Measurements from ENCODE around the gene ADIPOR2.

Gene ADIPOR2

DNA sequence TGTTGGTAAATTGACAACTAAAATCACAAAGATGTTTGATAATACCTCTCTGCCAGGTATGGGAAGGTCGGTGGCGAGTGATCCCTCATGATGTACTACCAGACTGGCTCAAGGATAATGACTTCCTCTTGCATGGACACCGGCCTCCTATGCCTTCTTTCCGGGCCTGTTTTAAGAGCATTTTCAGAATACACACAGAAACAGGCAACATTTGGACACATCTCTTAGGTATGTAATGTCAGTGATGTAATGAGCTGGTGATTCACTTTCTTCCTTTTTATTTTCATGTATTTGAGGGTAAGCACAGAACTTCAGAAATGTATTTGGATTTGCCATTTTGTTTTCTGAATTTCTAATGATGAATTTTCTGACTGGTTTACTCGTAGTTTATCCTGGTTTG, 86.9 kb downstream of the ADIPOR2 start:
- no peak for DNase-seq

- no peak for DNase-seq
Observed at GRCh38 chr12:1778911-1779310, 88.0 kb downstream of the ADIPOR2 start.

GRCh38 chr12:1779783-1780182, 88.9 kb downstream of the ADIPOR2 start:
- no peak for DNase-seq

DNA sequence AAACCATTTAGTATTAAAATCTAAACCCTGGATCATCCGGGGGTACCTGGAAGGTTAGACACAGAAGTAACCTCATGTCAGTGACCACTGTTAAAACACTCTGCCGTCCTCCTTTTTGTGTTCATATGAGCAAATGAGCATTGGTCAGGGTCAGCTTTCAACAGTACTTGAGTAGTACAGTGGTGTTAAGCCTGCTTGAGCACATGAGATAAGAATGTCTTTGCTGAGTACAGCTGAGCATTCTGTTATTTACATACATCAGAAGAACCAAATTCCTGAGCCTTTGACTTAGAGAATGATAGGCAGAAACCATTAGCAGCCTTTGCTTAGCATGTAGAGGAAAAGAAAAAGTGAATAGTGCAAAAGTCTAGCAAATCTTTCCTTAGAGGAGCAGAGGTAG, 90.9 kb downstream of the ADIPOR2 start:
- DNase-seq: no peak

DNA sequence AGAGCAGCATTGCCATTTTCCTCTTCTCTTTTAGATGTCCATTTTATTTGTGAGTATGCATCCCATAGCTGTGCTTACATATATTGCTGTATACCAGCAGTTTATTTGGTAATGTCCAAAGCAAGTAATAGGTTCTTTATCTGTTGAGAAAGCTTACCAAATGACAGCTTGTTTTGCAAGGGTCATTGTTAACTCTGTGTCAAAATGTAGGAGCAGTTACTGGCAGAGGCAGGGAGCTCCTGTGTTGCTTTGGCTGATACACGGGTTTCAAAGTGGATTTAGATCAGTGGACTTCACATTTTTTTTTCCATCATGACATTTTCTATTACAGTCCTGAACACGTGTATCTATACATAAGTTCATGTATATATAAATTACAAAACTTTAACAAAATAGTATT, 91.3 kb downstream of the ADIPOR2 start:
- no peak for DNase-seq

DNA sequence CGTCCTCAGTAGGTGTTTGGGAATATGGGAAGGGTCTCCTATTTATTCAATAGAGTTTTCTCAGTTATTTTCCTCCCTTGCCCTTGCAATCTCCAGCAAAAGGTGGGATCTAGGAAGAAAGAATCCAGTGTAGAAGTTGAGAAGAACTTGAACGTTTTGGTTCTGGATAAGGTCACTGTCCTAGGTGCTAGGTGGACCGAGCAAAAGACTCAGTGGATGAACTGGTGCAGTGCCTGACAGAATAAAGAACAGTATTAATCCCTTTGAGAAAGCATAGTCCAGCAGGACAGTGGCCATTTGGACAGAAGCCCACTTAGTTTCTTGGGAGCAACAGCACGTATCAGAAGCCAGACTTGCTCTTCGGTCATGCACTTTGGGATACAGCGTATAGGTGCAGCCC, 96.8 kb downstream of the ADIPOR2 start:
- no peak for DNase-seq

- no peak for DNase-seq
Observed at GRCh38 chr12:1790444-1790843, 99.6 kb downstream of the ADIPOR2 start.

- DNase-seq: no peak
Observed at GRCh38 chr12:1791104-1791841, 100.4 kb downstream of the ADIPOR2 start.

- DNase-seq: no peak
Observed at GRCh38 chr12:1792406-1792805, 101.5 kb downstream of the ADIPOR2 start.

- DNase-seq: no peak
Observed at GRCh38 chr12:1793426-1794210, 102.7 kb downstream of the ADIPOR2 start.

- DNase-seq: no peak
Observed at GRCh38 chr12:1794440-1795090, 103.7 kb downstream of the ADIPOR2 start.

- DNase-seq: no peak
Observed at GRCh38 chr12:1795221-1795784, 104.4 kb downstream of the ADIPOR2 start.

GRCh38 chr12:1795785-1796514, 105.1 kb downstream of the ADIPOR2 start:
- DNase-seq: peak; percentile 69

GRCh38 chr12:1796515-1797010, 105.7 kb downstream of the ADIPOR2 start:
- DNase-seq: no peak

GRCh38 chr12:1797011-1797901, 106.4 kb downstream of the ADIPOR2 start:
- no peak for DNase-seq

DNA sequence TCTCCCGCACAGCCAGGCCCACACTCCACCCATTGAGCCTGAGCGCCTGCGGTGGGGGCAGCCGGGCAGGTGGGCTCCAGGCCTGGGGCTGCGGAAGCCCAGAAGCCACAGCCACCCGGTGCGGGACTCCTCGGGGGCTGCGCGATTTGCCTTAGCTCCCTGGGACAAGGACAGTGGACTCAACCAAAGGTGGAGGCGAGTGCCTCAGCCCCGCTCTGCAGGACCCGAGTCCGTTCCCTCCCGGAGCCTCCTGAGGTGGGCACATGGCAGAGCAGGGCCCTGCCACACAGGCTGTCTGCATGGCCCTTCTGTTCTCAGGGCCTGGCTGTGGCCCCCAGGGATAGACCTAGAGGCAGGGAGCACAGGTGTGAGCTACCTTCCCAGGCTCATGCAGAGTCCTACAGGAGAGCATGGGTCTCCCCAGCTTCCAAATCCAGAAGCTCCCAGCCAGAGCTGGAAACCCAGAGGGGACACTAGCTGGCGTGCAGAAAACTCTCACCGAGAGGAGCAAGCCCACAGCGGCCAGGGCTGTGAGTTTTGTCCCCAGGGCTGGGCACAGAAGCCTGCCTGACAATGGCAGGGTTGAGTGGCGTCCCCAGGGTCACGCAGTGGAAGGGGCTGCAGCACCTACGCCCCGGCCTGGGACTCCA, 107.2 kb downstream of the ADIPOR2 start:
- no peak for DNase-seq

DNA sequence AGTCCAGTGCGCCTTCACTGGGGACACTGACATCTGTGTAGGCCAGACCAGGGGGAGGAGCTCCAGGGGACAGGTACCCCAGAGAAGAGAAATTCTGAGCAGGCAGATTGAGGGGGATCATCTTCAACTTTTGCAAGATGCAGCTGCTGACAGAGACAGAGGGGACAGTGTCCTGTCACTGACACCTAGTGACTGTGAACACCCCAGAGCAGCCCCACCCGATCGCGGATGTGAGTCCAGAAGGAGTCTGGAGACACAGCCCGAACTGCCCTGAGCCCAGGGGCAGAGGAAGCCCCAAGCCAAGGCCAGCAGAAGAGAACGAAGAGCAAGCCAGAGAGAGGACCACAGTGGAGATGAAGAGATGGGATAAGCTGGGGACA, 107.8 kb downstream of the ADIPOR2 start:
- DNase-seq: no peak

DNA sequence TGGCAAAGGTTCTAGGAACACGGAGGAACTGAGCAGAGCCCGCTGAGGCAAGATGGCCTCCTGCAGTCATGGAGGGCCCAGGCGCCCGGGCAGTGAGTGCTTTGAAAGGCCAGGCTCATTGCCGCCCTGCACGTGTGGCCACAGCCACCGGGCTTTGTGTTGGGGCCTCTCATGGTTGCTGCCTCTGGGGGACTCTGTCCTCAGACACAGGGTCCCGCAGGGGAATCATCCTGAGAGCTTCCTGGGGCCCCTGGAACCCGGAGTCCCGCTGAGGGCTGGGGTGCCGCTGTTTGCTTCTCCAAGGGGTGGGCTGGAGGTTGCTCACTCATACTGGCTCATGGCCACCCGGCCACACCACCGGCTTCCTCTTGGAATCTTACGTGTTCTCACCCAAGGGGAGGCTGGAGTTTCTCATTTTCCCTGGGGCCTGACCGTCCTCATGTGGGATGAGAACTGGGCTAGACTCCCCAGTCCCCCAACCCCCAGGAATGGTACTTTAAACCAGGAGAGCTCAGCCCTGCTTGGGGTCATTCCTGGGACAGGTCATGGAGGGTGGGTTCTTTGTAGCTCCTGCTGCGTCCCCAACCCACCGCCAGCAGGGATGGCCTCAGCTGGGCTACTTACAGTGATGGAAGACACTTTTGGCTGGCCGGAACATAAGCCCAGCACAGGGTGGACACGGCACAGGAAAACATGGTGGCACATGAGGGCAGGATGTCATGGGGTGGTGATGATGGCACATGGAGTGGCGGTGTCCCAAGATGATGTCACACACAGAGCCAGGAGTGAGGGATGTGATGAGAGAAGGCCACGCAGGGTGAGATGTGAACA, 108.4 kb downstream of the ADIPOR2 start:
- DNase-seq: no peak

DNA sequence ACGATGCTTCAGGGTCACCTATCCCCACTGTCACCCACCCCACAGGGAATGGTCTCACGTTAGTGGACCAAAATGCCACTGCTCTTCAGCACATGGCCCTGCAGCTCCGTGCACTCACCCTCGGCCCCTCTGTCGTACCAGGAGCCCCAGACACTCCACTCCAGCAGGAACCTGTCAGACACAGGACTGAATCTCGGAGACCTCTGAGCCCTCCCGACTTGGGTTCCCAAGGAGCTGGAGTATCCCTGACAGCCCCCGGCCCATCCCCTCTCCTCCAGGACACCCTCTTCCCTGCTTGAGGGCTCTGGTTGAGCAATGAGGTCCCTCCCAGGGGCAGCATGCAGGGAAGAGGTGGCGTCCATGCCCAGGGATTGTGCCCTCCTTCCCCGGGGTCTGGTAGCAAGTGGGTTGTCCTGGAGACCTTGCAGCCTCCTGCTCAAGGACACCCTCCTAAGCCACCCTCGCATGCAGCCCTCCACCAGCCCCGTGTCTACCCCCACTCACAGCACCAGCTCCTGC, 109.1 kb downstream of the ADIPOR2 start:
- no peak for DNase-seq

Data from SIG-M5 (cell line).